Endometrial microvascular endothelial cells (primary cell): ENCODE measurements around the gene HPDL. TPM values are rescaled to one million over a fixed set of nuclear protein-coding genes. Genes with fewer than 3 reads are reported as not detected.
"Not testable (repeated sequence)": the region's sequence is repeated elsewhere in the genome, so short reads cannot be mapped to it uniquely, and the experiment has no call there.

Source experiments
- in situ Hi-C: cut with HindIII; loops from 2 replicates; pipeline ENCODE4 v1.10.0; 2017; ENCODE audit warnings: low sequenced_read_pairs, low pct_unique_long_range_greater_than_20kb; ENCODE audit errors: inconsistent ontology term
- total RNA-seq: library from RNA; depleted of rRNA; stranded (reverse); fragments of >200 nt; gene quantifications from one replicate; pipeline ENCODE4 v1.2.3, GENCODE V29; 2015; ENCODE audit errors: inconsistent ontology term

Gene HPDL
- 9.1 TPM for total RNA-seq

GRCh38 chr1:45326627-45327623 is at the start of gene HPDL:
HPDL (plus strand) TSS chr1:45326895; CDS start chr1:45327149, 254 bp downstream.
- in situ Hi-C loops: no loop called here

GRCh38 chr1:45282351-45282750 is 44.3 kb upstream of the HPDL start:
- in situ Hi-C loops: no loop called here

GRCh38 chr1:45284858-45285257 is 41.8 kb upstream of the HPDL start:
- in situ Hi-C loops: not testable (repeated sequence)

- in situ Hi-C loops: not testable (repeated sequence)
These were observed 40.2 kb upstream of the HPDL start for GRCh38 chr1:45286521-45286920.

GRCh38 chr1:45291002-45291401 is 35.7 kb upstream of the HPDL start:
- in situ Hi-C loops: not testable (repeated sequence)

GRCh38 chr1:45291716-45292115 is 35.0 kb upstream of the HPDL start:
- in situ Hi-C loops: no loop called here

- in situ Hi-C loops: no loop called here
These were observed 28.9 kb upstream of the HPDL start for GRCh38 chr1:45297666-45298356.

- in situ Hi-C loops: no loop called here
These were observed 27.4 kb upstream of the HPDL start for GRCh38 chr1:45299296-45299695.

GRCh38 chr1:45299981-45300668 is 26.6 kb upstream of the HPDL start:
- in situ Hi-C loops: no loop called here

GRCh38 chr1:45300669-45300997 is 26.1 kb upstream of the HPDL start:
- in situ Hi-C loops: no loop called here

GRCh38 chr1:45302505-45303150 is 24.1 kb upstream of the HPDL start:
- in situ Hi-C loops: no loop called here

- in situ Hi-C loops: no loop called here
These were observed 23.0 kb upstream of the HPDL start for GRCh38 chr1:45303520-45304310.

GRCh38 chr1:45304311-45305081 is 22.2 kb upstream of the HPDL start:
- in situ Hi-C loops: no loop called here

GRCh38 chr1:45305231-45305630 is 21.5 kb upstream of the HPDL start:
- in situ Hi-C loops: no loop called here

- in situ Hi-C loops: no loop called here
These were observed 20.4 kb upstream of the HPDL start for GRCh38 chr1:45306319-45306718.

- in situ Hi-C loops: no loop called here
These were observed 19.8 kb upstream of the HPDL start for GRCh38 chr1:45306905-45307304.

- in situ Hi-C loops: no loop called here
These were observed 12.4 kb upstream of the HPDL start for GRCh38 chr1:45314266-45314665.

GRCh38 chr1:45317166-45317565 is 9.5 kb upstream of the HPDL start:
- in situ Hi-C loops: no loop called here
